ENCODE data around the gene SEMA4A.

GRCh38 chr1:156194300-156194652 lies 40.9 kb downstream of the SEMA4A start:
- TF ChIP-seq ZNF792 (tag by site-specific recombination; IDR thresholded peaks at IDR 0.05), result no peak
- no peak for TF ChIP-seq CTCF (tag by site-specific recombination; IDR thresholded peaks at IDR 0.05)
- no peak for TF ChIP-seq ZNF366 (tag by site-specific recombination; conservative IDR thresholded peaks at IDR 0.05)
- TF ChIP-seq GFI1B (tag by site-specific recombination; IDR thresholded peaks at IDR 0.05), result no peak

Measured in HEK293 (cell line).